ENCODE measurements around the gene COL24A1.

DNA sequence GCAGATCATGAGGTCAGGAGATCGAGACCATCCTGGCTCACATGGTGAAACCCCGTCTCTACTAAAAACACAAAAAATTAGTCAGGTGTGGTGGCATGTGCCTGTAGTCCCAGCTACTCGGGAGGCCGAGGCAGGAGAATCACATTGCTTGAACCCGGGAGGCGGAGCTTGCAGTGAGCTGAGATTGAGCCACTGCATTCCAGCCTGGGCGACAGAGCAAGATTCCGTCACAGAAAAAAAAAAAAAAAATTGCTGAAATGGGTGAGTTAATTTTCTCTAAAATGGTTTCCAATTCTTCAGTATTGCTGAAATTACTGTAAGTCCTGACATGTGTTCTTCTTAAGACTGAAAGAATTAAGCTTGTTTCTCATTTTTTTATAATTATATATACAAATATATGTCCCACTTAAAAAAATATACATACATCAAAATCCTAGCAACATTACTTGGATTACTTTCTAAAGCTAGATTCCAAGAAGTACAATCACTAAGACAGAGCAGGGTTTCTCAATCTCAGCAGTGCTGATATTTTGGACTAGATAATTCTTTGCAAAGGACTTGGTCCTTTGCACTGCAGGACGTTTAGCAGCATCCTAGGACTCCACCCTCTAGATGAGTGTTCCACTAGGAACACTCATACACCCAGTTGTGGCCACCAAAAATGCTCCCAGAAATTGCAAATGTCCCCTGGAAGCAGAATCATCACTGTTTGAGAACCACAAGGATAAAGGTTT lies 473.1 kb downstream of the COL24A1 start:
- TF ChIP-seq ATF3 (CRISPR knock-in tag; conservative IDR thresholded peaks at IDR 0.05): no peak
- no peak for TF ChIP-seq CTCF (IDR thresholded peaks at IDR 0.05)
- TF ChIP-seq CBFB (CRISPR knock-in tag; IDR thresholded peaks at IDR 0.05; ENCODE audit: low read depth): no peak
- no peak for TF ChIP-seq ETV6 (CRISPR knock-in tag; IDR thresholded peaks at IDR 0.05)
- TF ChIP-seq JAZF1 (CRISPR knock-in tag; IDR thresholded peaks at IDR 0.05): no peak
- no peak for TF ChIP-seq FOXP1 (CRISPR knock-in tag; IDR thresholded peaks at IDR 0.05; ENCODE audit: borderline replicate concordance)
